HepG2 (cell line): ENCODE measurements around the gene TTC19. TPM values are rescaled to one million over a fixed set of nuclear protein-coding genes. Genes with fewer than 3 reads are reported as not detected.

ENCODE experiments used
- ATAC-seq: fragments of 200-7000 bp; cut with Tn5 transposase; 3 replicates; pipeline ENCODE4 v1.9.1; 2020; ENCODE audit warnings: mild to moderate bottlenecking, moderate library complexity
- BruUV-seq: library from RNA; stranded (reverse); fragments of 400-500 nt; replicated peaks from 2 replicates; lab custom pipeline; 2021; lab: Mats Ljungman, UMichigan
- CTCF ChIA-PET: fragments of 300-600 bp; formaldehyde crosslinking; extraction: SDS; loops from one replicate; lab custom pipeline; 2021; ENCODE audit warnings: low total read pairs, inconsistent platforms, low intra/inter-chr PET ratio; lab: Yijun Ruan, JAX
- POLR2A ChIA-PET: fragments of 350-600 bp; sonication (Branson Sonifier 250); formaldehyde crosslinking; loops from one replicate; lab custom pipeline; 2020; ENCODE audit warnings: antibody characterized with exemption, inconsistent platforms; lab: Yijun Ruan, JAX
- DNase-seq: peaks from one replicate; pipeline ENCODE4 v3.0.0-alpha.2; 2015; ENCODE audit warnings: low spot score
- FAIRE-seq: peaks from 3 replicates; lab custom pipeline; 2011; peaks lifted over from hg19 to GRCh38; lab: Jason Lieb, UNC
- H2AFZ ChIP-seq: one replicate; pipeline ENCODE4 v1.6.1; 2011; ENCODE audit warnings: low read length, inconsistent platforms
- H3K27ac ChIP-seq: fragments of 300-600 bp; 3 replicates; pipeline ENCODE4 v1.8.0; 2011; ENCODE audit warnings: mixed run types, mild to moderate bottlenecking, mixed read lengths, low read length, inconsistent platforms; ENCODE audit not compliant: insufficient read depth; ENCODE audit errors: extremely low read length
- H3K27me3 ChIP-seq, 2 experiments: fragments of 200-600 bp in 1 of 2; 2 replicates in 1 of 2; 3 replicates in 1 of 2; pipeline versions ENCODE4 v1.6.0 to v1.8.0; 2011; ENCODE audit warnings: low read length in 2 of 2, mild to moderate bottlenecking in 2 of 2, moderate library complexity in 2 of 2, inconsistent platforms in 1 of 2; ENCODE audit not compliant: insufficient read depth in 2 of 2, control insufficient read depth in 1 of 2
- H3K36me3 ChIP-seq, 2 experiments: fragments of 200-600 bp in 1 of 2; replicated peaks in 1 of 2; 2 replicates in 1 of 2; 3 replicates in 1 of 2; pipeline versions ENCODE4 v1.5.1 to v1.8.0; 2011; ENCODE audit warnings: low read length in 2 of 2, inconsistent platforms in 1 of 2; ENCODE audit not compliant: insufficient read depth in 2 of 2, control insufficient read depth in 1 of 2
- H3K4me1 ChIP-seq: 2 replicates; pipeline ENCODE4 v1.5.1; 2012; ENCODE audit warnings: low read length, inconsistent platforms; ENCODE audit not compliant: insufficient read depth
- H3K4me2 ChIP-seq: 2 replicates; pipeline ENCODE4 v1.6.0; 2011; ENCODE audit warnings: low read depth, low read length, inconsistent platforms
- H3K4me3 ChIP-seq, 3 experiments: fragments of 200-600 bp in 1 of 3; sonication (generic), shearing (Covaris generic) in 1 of 3; replicated peaks in 1 of 3; 2 replicates each; pipeline ENCODE4 v1.5.1; 2011 to 2016; ENCODE audit warnings: low read length in 3 of 3, inconsistent platforms in 2 of 3, low read depth in 2 of 3, mild to moderate bottlenecking in 2 of 3, control low read depth in 1 of 3, mixed read lengths in 1 of 3; ENCODE audit not compliant: insufficient read depth in 1 of 3
- H3K79me2 ChIP-seq: one replicate; pipeline ENCODE4 v1.6.1; 2011; ENCODE audit warnings: low read length, inconsistent platforms; ENCODE audit not compliant: insufficient read depth
- H3K9ac ChIP-seq: 2 replicates; pipeline ENCODE4 v1.6.0; 2011; ENCODE audit warnings: mild to moderate bottlenecking, low read depth, low read length, inconsistent platforms; ENCODE audit not compliant: insufficient read depth
- H3K9me3 ChIP-seq: 2 replicates; pipeline ENCODE4 v1.5.1; 2012; ENCODE audit warnings: mild to moderate bottlenecking, low read length
- H4K20me1 ChIP-seq: 2 replicates; pipeline ENCODE4 v1.6.0; 2011; ENCODE audit warnings: inconsistent platforms, mild to moderate bottlenecking, low read length, moderate library complexity; ENCODE audit not compliant: insufficient read depth
- CHD4 ChIP-seq: fragments of 200-600 bp; sonication (generic); IDR thresholded peaks from 2 replicates; pipeline ENCODE4 v1.7.0; 2017; ENCODE audit warnings: mild to moderate bottlenecking, low read length, borderline replicate concordance
- SMC3 ChIP-seq: IDR thresholded peaks from 2 replicates; pipeline ENCODE4 v1.6.1; 2011; ENCODE audit warnings: low read length, improper control_type of control experiment
- SOX5 ChIP-seq: IDR thresholded peaks from 2 replicates; pipeline ENCODE4 v1.6.1; 2016; ENCODE audit warnings: borderline replicate concordance
- ZNF326 ChIP-seq: sonication (generic); formaldehyde crosslinking; IDR thresholded peaks from 2 replicates; pipeline ENCODE4 v1.4.0; 2020; ENCODE audit warnings: missing genetic modification reagents, borderline replicate concordance
- ZNF550 ChIP-seq: sonication (generic); formaldehyde crosslinking; IDR thresholded peaks from 2 replicates; pipeline ENCODE4 v1.4.0; 2020; ENCODE audit warnings: mild to moderate bottlenecking, missing genetic modification reagents, borderline replicate concordance
- WGBS: methylation state at CpG from one replicate; pipeline ENCODE4 v1.1.6; 2017; ENCODE audit warnings: low lambda C conversion rate; 5-methylcytosine and 5-hydroxymethylcytosine counted together
- in situ Hi-C: cut with HindIII; loops from 2 replicates; pipeline ENCODE4 v1.10.0; 2017; ENCODE audit warnings: low pct_unique_long_range_greater_than_20kb; ENCODE audit not compliant: extremely low pct_ligation_motif_present
- intact Hi-C: fragments of 100-400 bp; cut with micrococcal nuclease; formaldehyde crosslinking; loops from one replicate; pipeline ENCODE4 v1.10.0; 2022; ENCODE audit not compliant: unreplicated experiment
- polyA plus RNA-seq, 8 experiments: library from polyadenylated mRNA; depleted of rRNA in 3 of 8; stranded (reverse) in 7 of 8; unstranded in 1 of 8; fragments of >200 nt; fragmentation: Illumina TruSeq in 4 of 8; extraction: Trizol in 4 of 8; gene quantifications; 2 replicates each; pipeline versions ENCODE4 v1.2.1 to v1.2.3, GENCODE V29; 2011 to 2016; ENCODE audit warnings: low read depth in 4 of 8, missing spikeins in 1 of 8, mixed read lengths in 1 of 8; ENCODE audit not compliant: insufficient read depth in 1 of 8
- total RNA-seq, 5 experiments: library from RNA; depleted of rRNA; stranded (reverse); fragments of >200 nt; fragmentation: Illumina TruSeq; extraction: Trizol; gene quantifications; 2 replicates each; pipeline ENCODE4 v1.2.3, GENCODE V29; 2016; ENCODE audit warnings: low read depth in 1 of 5
- TF ChIP-seq, protein P1 (sequence below): IDR thresholded peaks from 2 replicates; pipeline ENCODE4 v1.6.1; 2016; ENCODE audit warnings: low read depth
- TF ChIP-seq, protein P2 (sequence below): sonication (generic); formaldehyde crosslinking; IDR thresholded peaks from 2 replicates; pipeline ENCODE4 v1.5.0; 2020; ENCODE audit warnings: missing genetic modification reagents
- TF ChIP-seq, protein P3 (sequence below): sonication (generic); formaldehyde crosslinking; IDR thresholded peaks from 2 replicates; pipeline ENCODE4 v1.4.0; 2020; ENCODE audit warnings: missing genetic modification reagents, mild to moderate bottlenecking, borderline replicate concordance
- TF ChIP-seq, protein P4 (sequence below): sonication (generic); formaldehyde crosslinking; IDR thresholded peaks from 2 replicates; pipeline ENCODE4 v1.4.0; 2020; ENCODE audit warnings: mild to moderate bottlenecking, missing genetic modification reagents, borderline replicate concordance
- TF ChIP-seq, protein P5 (sequence below): sonication (generic); formaldehyde crosslinking; IDR thresholded peaks from 2 replicates; pipeline ENCODE4 v1.4.0; 2020; ENCODE audit warnings: low read depth, mild to moderate bottlenecking, missing genetic modification reagents

TTC19 gene
- total and polyA plus RNA-seq, 2 of the 13 experiments (the other 11 are each of a cell fraction or from before 2014, with no cell fraction given) = 4.4 to 24.3 TPM

DNA sequence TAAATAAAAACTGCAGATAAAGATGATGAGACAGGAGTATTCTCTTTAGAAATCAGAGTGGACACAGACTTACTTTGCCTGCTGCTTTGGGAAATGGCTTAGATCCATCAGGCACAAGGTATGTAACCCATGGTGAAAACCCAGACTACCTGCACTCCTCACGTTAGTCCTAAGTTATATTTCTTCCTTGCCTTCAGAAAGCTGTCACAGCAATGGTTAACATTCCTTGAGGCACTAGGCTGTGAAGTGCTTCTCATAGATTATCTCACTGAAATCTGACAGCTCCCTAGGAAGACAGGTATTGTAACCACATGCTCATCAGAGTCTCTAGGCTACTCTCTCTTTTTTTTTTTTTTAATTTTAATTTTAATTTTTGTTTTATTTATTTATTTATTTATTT, 21.0 kb upstream of the TTC19 start:
- H2AFZ ChIP-seq = no peak overlapping the region
- H3K4me1 ChIP-seq = no peaks in the 10 kb centered on the region
- no peak overlapping the region for H3K27ac ChIP-seq
- DNase-seq (no peak), ATAC-seq (no peak), FAIRE-seq (no peak)
- intact Hi-C loops = no loop called here
- H3K36me3 ChIP-seq = peaks cover 7 to 21% of the 10 kb centered on the region in 2 experiments; a peak in 4 of 5 replicates
- POLR2A ChIA-PET = no interaction called here
- 100% methylated on average over 1 of the region's 1 CpG for WGBS
- no peaks in the 10 kb centered on the region for H3K79me2 ChIP-seq
- no TSS peak for BruUV-seq
- H3K9me3 ChIP-seq = no peaks in the 10 kb centered on the region
- H3K9ac ChIP-seq = no peak overlapping the region
- no peak overlapping the region for H3K4me2 ChIP-seq
- TF ChIP-seq ZNF550 (CRISPR knock-in tag) = no peak
- no peak for TF ChIP-seq SOX5 (CRISPR knock-in tag)
- TF ChIP-seq, protein P1, sequence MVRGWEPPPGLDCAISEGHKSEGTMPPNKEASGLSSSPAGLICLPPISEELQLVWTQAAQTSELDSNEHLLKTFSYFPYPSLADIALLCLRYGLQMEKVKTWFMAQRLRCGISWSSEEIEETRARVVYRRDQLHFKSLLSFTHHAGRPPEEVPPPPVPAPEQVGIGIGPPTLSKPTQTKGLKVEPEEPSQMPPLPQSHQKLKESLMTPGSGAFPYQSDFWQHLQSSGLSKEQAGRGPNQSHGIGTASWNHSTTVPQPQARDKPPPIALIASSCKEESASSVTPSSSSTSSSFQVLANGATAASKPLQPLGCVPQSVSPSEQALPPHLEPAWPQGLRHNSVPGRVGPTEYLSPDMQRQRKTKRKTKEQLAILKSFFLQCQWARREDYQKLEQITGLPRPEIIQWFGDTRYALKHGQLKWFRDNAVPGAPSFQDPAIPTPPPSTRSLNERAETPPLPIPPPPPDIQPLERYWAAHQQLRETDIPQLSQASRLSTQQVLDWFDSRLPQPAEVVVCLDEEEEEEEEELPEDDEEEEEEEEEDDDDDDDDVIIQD (CRISPR knock-in tag) = no peak
- TF ChIP-seq, protein P2, sequence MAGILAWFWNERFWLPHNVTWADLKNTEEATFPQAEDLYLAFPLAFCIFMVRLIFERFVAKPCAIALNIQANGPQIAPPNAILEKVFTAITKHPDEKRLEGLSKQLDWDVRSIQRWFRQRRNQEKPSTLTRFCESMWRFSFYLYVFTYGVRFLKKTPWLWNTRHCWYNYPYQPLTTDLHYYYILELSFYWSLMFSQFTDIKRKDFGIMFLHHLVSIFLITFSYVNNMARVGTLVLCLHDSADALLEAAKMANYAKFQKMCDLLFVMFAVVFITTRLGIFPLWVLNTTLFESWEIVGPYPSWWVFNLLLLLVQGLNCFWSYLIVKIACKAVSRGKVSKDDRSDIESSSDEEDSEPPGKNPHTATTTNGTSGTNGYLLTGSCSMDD (CRISPR knock-in tag) = no peak
- TF ChIP-seq ZNF326 = no peak
- TF ChIP-seq, protein P3, sequence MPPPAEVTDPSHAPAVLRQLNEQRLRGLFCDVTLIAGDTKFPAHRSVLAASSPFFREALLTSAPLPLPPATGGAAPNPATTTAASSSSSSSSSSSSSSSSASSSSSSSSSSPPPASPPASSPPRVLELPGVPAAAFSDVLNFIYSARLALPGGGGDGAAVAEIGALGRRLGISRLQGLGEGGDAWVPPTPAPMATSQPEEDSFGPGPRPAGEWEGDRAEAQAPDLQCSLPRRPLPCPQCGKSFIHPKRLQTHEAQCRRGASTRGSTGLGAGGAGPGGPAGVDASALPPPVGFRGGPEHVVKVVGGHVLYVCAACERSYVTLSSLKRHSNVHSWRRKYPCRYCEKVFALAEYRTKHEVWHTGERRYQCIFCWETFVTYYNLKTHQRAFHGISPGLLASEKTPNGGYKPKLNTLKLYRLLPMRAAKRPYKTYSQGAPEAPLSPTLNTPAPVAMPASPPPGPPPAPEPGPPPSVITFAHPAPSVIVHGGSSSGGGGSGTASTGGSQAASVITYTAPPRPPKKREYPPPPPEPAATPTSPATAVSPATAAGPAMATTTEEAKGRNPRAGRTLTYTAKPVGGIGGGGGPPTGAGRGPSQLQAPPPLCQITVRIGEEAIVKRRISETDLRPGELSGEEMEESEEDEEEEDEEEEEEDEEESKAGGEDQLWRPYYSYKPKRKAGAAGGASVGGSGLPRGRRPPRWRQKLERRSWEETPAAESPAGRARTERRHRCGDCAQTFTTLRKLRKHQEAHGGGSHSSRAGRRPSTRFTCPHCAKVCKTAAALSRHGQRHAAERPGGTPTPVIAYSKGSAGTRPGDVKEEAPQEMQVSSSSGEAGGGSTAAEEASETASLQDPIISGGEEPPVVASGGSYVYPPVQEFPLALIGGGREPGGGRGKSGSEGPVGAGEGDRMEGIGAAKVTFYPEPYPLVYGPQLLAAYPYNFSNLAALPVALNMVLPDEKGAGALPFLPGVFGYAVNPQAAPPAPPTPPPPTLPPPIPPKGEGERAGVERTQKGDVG = no peak
- no peak for TF ChIP-seq SMC3
- TF ChIP-seq, protein P4, sequence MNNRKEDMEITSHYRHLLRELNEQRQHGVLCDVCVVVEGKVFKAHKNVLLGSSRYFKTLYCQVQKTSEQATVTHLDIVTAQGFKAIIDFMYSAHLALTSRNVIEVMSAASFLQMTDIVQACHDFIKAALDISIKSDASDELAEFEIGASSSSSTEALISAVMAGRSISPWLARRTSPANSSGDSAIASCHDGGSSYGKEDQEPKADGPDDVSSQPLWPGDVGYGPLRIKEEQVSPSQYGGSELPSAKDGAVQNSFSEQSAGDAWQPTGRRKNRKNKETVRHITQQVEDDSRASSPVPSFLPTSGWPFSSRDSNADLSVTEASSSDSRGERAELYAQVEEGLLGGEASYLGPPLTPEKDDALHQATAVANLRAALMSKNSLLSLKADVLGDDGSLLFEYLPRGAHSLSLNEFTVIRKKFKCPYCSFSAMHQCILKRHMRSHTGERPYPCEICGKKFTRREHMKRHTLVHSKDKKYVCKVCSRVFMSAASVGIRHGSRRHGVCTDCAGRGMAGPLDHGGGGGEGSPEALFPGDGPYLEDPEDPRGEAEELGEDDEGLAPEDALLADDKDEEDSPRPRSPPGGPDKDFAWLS (CRISPR knock-in tag) = no peak
- TF ChIP-seq, protein P5, sequence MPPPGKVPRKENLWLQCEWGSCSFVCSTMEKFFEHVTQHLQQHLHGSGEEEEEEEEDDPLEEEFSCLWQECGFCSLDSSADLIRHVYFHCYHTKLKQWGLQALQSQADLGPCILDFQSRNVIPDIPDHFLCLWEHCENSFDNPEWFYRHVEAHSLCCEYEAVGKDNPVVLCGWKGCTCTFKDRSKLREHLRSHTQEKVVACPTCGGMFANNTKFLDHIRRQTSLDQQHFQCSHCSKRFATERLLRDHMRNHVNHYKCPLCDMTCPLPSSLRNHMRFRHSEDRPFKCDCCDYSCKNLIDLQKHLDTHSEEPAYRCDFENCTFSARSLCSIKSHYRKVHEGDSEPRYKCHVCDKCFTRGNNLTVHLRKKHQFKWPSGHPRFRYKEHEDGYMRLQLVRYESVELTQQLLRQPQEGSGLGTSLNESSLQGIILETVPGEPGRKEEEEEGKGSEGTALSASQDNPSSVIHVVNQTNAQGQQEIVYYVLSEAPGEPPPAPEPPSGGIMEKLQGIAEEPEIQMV (CRISPR knock-in tag) = no peak
- no peak for TF ChIP-seq CHD4
- H3K4me3 ChIP-seq = no peak overlapping the region
- H4K20me1 ChIP-seq = no peaks in the 10 kb centered on the region
- CTCF ChIA-PET = no interaction called here
- in situ Hi-C loops = no loop called here
- H3K27me3 ChIP-seq = no peaks in the 10 kb centered on the region
